ENCODE results near the gene PDILT.

The PDILT gene

GRCh38 chr16:20383106-20384029 lies 21.2 kb downstream of the PDILT start:
- Histone ChIP-seq H3K27me3 (ENCODE audit: control insufficient read depth, insufficient read depth, low read length) (peaks cover 5% of the 10 kb centered on the region), H3K9ac (ENCODE audit: low read depth, low read length) (no peak overlapping the region), H3K4me3 (ENCODE audit: low read length) (no peak overlapping the region), H3K36me3 (ENCODE audit: insufficient read depth, low read length) (no peaks in the 10 kb centered on the region), H3K4me1 (ENCODE audit: control insufficient read depth, insufficient read depth, low read length) (no peaks in the 10 kb centered on the region), H3K4me2 (ENCODE audit: low read length) (no peak overlapping the region), H3K9me3 (replicated peaks; ENCODE audit: low read length) (no peaks in the 10 kb centered on the region)

DNA sequence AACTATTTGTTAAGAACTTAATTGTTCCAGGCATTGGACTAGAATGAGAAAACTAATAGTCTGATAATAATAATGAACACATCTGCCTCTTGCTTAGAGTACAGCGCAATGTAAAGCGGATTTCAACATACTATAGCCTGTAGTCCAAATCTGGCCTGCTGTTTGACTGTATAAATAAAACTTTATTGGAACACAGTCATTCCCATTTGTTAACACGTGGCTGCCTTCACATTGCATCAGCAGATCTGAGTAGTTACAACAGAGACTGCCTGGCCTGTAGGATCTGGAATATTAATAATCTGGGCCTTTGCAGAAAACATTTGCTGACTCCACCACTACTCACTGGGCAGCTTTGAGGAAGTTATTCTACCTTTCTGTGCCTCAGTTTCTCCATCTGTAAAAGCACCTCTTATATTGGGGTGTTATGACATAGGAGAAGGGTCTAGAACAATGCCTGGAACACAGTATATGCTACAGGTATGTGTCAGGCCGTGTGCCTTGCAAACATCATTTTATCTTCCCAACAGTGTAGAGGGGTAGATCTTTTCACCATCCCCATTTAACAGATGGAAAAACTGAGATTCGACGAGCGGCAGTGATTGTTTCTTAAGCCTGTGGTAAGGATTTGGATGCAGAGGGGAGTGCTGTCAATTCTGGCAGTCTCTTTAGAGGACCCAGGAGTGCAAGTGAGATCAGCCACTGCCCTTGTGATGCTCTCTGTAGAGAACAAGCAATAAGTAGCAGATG lies 22.2 kb downstream of the PDILT start:
- Histone ChIP-seq H3K36me3 (ENCODE audit: insufficient read depth, low read length) (no peaks in the 10 kb centered on the region), H3K9me3 (replicated peaks; ENCODE audit: low read length) (no peaks in the 10 kb centered on the region), H3K4me2 (ENCODE audit: low read length) (no peak overlapping the region), H3K4me3 (ENCODE audit: low read length) (no peak overlapping the region), H3K9ac (ENCODE audit: low read depth, low read length) (no peak overlapping the region), H3K4me1 (ENCODE audit: control insufficient read depth, insufficient read depth, low read length) (no peaks in the 10 kb centered on the region), H3K27me3 (ENCODE audit: control insufficient read depth, insufficient read depth, low read length) (peaks cover 5% of the 10 kb centered on the region)

- H3K36me3 ChIP-seq (ENCODE audit: insufficient read depth, low read length), result no peaks in the 10 kb centered on the region
- H3K9me3 ChIP-seq (replicated peaks; ENCODE audit: low read length), result no peaks in the 10 kb centered on the region
- no peaks in the 10 kb centered on the region for H3K27me3 ChIP-seq (ENCODE audit: control insufficient read depth, insufficient read depth, low read length)
- H3K4me3 ChIP-seq (ENCODE audit: low read length), result no peak overlapping the region
- H3K4me1 ChIP-seq (ENCODE audit: control insufficient read depth, insufficient read depth, low read length), result no peaks in the 10 kb centered on the region
- no peak overlapping the region for H3K9ac ChIP-seq (ENCODE audit: low read depth, low read length)
- H3K4me2 ChIP-seq (ENCODE audit: low read length), result no peak overlapping the region
These were observed 23.8 kb downstream of the PDILT start for GRCh38 chr16:20380782-20381181.

- H3K4me1 ChIP-seq (ENCODE audit: control insufficient read depth, insufficient read depth, low read length), result no peaks in the 10 kb centered on the region
- no peaks in the 10 kb centered on the region for H3K27me3 ChIP-seq (ENCODE audit: control insufficient read depth, insufficient read depth, low read length)
- no peak overlapping the region for H3K9ac ChIP-seq (ENCODE audit: low read depth, low read length)
- H3K4me2 ChIP-seq (ENCODE audit: low read length), result no peak overlapping the region
- no peaks in the 10 kb centered on the region for H3K9me3 ChIP-seq (replicated peaks; ENCODE audit: low read length)
- no peak overlapping the region for H3K4me3 ChIP-seq (ENCODE audit: low read length)
- no peaks in the 10 kb centered on the region for H3K36me3 ChIP-seq (ENCODE audit: insufficient read depth, low read length)
These were observed 27.4 kb downstream of the PDILT start for GRCh38 chr16:20377181-20377580.

DNA sequence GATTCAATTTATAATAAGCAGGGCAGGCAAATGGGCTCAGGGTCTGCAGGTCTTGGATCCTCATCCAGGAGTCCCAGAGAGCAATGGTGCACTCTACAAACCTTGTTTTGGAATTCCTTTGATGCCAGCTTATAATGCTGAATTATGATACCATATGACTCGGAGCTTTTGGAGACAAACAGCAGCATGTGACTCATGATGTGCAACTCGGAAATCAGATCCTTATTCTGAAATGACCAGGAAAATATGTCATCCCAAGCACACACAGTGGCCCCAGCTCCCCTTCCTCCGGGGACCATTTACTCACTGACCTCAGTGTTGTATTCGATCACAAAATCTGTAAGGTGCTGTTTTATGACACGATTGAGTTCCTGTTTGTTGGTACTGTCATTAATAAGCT lies 31.8 kb downstream of the PDILT start:
- Histone ChIP-seq H3K9ac (ENCODE audit: low read depth, low read length) (no peak overlapping the region), H3K36me3 (ENCODE audit: insufficient read depth, low read length) (no peaks in the 10 kb centered on the region), H3K4me1 (ENCODE audit: control insufficient read depth, insufficient read depth, low read length) (no peaks in the 10 kb centered on the region), H3K27me3 (ENCODE audit: control insufficient read depth, insufficient read depth, low read length) (peaks cover 3% of the 10 kb centered on the region), H3K9me3 (replicated peaks; ENCODE audit: low read length) (no peaks in the 10 kb centered on the region), H3K4me3 (ENCODE audit: low read length) (no peak overlapping the region), H3K4me2 (ENCODE audit: low read length) (no peak overlapping the region)

DNA sequence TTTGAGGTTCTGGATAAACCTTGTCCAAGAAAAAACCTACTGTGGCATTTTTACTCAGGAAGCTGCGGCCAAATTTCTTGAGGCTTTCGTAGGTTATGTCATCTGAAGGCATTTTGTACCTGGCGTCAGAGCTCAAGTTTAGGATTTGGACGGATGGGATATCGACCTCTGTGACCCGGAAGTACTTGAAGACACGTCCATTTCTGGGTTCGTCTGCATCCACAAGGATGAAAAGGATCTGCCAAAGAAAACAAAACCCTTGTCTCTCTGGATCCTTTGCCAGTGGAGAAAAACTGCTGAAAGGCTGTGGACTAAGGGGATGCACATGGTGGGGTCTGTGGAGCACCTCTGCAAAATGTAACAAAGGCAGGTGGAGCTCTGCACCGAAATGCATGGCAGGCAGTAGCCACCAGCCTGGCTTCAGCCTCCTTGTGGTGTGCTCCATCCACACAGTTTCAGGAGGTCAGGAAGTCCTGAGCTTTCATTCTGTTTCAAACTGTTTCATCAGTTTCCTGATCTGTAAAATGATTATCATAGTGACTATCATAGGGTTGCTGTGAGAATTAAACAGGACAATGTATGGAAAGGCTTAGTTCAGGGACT lies 35.0 kb downstream of the PDILT start:
- Histone ChIP-seq H3K27me3 (ENCODE audit: control insufficient read depth, insufficient read depth, low read length) (peaks cover 3% of the 10 kb centered on the region), H3K4me1 (ENCODE audit: control insufficient read depth, insufficient read depth, low read length) (no peaks in the 10 kb centered on the region), H3K9ac (ENCODE audit: low read depth, low read length) (no peak overlapping the region), H3K4me2 (ENCODE audit: low read length) (no peak overlapping the region), H3K9me3 (replicated peaks; ENCODE audit: low read length) (no peaks in the 10 kb centered on the region), H3K36me3 (ENCODE audit: insufficient read depth, low read length) (no peaks in the 10 kb centered on the region), H3K4me3 (ENCODE audit: low read length) (no peak overlapping the region)

- Histone ChIP-seq H3K36me3 (ENCODE audit: insufficient read depth, low read length) (no peaks in the 10 kb centered on the region), H3K4me2 (ENCODE audit: low read length) (no peak overlapping the region), H3K27me3 (ENCODE audit: control insufficient read depth, insufficient read depth, low read length) (peaks cover 3% of the 10 kb centered on the region), H3K9ac (ENCODE audit: low read depth, low read length) (no peak overlapping the region), H3K9me3 (replicated peaks; ENCODE audit: low read length) (no peaks in the 10 kb centered on the region), H3K4me3 (ENCODE audit: low read length) (no peak overlapping the region), H3K4me1 (ENCODE audit: control insufficient read depth, insufficient read depth, low read length) (no peaks in the 10 kb centered on the region)
These were observed 40.5 kb downstream of the PDILT start for GRCh38 chr16:20364051-20364450.

DNA sequence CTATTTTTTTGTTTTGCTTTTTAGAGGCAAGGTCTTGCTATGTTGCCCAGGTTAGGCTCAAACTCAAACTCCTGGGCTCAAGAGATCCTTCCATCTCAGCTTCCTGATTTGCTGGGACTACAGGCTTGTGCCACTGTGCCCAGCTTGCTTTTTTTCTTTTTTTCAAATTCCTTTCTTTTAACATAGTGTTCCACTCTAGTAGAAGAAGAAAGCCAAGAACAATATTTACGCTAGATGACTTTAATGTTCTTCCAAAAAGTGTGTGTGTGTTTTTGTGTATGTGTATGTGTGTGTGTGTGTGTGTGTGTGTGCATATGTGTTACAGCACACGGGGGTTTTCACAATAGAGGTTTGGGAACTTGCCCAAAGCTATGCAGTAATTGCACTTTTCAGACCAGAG lies 41.3 kb downstream of the PDILT start:
- Histone ChIP-seq H3K4me2 (ENCODE audit: low read length) (no peak overlapping the region), H3K4me3 (ENCODE audit: low read length) (no peak overlapping the region), H3K36me3 (ENCODE audit: insufficient read depth, low read length) (no peaks in the 10 kb centered on the region), H3K9me3 (replicated peaks; ENCODE audit: low read length) (no peaks in the 10 kb centered on the region), H3K9ac (ENCODE audit: low read depth, low read length) (no peak overlapping the region), H3K27me3 (ENCODE audit: control insufficient read depth, insufficient read depth, low read length) (peaks cover 2% of the 10 kb centered on the region), H3K4me1 (ENCODE audit: control insufficient read depth, insufficient read depth, low read length) (no peaks in the 10 kb centered on the region)

DNA sequence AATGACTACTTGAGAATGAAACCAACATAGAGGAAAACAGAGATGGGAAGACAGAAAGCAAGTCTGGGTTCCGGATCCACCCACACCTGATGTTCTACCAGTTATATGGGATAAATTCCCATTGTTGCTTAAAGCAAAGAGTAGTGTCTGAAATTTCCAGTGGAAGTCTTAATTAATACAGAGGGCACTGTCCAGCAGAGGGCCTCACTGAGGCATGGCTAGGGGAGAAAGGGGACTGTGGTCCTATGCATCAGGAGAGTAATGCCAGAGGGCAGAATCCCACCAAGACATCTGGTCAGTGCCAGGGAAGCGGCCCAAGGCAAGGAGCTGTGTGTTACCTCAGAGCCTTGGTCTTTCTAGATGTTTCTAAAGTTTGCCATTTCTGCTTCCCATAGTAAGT lies 44.5 kb downstream of the PDILT start:
- H3K9ac ChIP-seq (ENCODE audit: low read depth, low read length), result no peak overlapping the region
- no peaks in the 10 kb centered on the region for H3K27me3 ChIP-seq (ENCODE audit: control insufficient read depth, insufficient read depth, low read length)
- H3K4me3 ChIP-seq (ENCODE audit: low read length), result no peak overlapping the region
- no peaks in the 10 kb centered on the region for H3K9me3 ChIP-seq (replicated peaks; ENCODE audit: low read length)
- H3K4me2 ChIP-seq (ENCODE audit: low read length), result no peak overlapping the region
- H3K36me3 ChIP-seq (ENCODE audit: insufficient read depth, low read length), result no peaks in the 10 kb centered on the region
- no peaks in the 10 kb centered on the region for H3K4me1 ChIP-seq (ENCODE audit: control insufficient read depth, insufficient read depth, low read length)

DNA sequence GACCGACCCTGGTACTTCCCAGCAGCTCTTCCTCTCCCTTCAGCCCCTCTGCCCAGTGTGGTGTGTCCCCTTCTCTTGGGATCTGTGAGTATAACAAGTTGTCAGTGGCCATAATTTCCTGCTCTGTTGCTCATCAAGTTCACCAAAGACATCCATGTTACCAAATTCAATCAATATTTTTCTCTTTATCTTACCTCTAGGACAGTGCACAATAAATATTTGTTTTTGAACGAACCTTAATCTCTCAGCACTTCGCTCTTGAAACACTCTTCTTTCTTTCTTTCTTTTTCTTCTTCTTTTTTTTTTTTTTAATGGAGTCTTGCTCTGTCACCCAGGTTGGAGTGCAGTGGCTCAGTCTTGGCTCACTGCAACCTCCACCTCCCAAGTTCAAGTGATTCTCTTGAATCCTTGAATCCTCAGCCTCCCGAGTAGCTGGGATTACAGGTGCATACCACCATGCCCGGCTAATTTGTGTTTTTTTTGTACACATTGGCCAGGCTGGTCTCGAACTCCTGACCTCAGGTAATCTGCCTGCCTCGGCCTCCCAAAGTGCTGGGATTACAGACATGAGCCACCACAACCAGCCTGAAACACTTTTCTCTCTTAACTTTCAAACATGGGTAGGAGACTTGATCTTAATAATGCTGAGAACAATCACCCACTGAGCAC lies 49.3 kb downstream of the PDILT start:
- no peak overlapping the region for H3K4me3 ChIP-seq (ENCODE audit: low read length)
- no peaks in the 10 kb centered on the region for H3K36me3 ChIP-seq (ENCODE audit: insufficient read depth, low read length)
- no peak overlapping the region for H3K9ac ChIP-seq (ENCODE audit: low read depth, low read length)
- H3K4me2 ChIP-seq (ENCODE audit: low read length), result no peak overlapping the region
- no peaks in the 10 kb centered on the region for H3K4me1 ChIP-seq (ENCODE audit: control insufficient read depth, insufficient read depth, low read length)
- no peaks in the 10 kb centered on the region for H3K27me3 ChIP-seq (ENCODE audit: control insufficient read depth, insufficient read depth, low read length)
- H3K9me3 ChIP-seq (replicated peaks; ENCODE audit: low read length), result no peaks in the 10 kb centered on the region

DNA sequence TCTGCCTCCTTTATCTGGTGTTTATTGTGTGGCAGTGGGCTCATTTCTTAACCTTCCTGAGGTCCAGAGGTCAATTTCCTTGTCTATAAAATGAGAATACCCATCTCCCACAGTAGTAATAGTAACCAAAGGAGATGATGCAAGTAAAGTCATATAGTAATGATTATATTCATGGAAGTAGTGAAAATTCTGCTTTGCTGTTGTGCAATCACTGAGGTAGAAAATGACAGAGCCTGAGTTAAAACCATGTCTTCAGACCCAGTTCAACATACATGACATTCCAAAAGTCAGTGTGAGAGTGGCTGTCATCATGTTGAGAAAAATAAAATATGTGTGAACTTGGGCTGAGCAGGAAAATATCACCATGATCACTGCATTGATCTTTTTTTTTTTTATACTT lies 51.2 kb downstream of the PDILT start:
- Histone ChIP-seq H3K4me2 (ENCODE audit: low read length) (no peak overlapping the region), H3K9ac (ENCODE audit: low read depth, low read length) (no peak overlapping the region), H3K4me1 (ENCODE audit: control insufficient read depth, insufficient read depth, low read length) (no peaks in the 10 kb centered on the region), H3K36me3 (ENCODE audit: insufficient read depth, low read length) (no peaks in the 10 kb centered on the region), H3K27me3 (ENCODE audit: control insufficient read depth, insufficient read depth, low read length) (no peaks in the 10 kb centered on the region), H3K4me3 (ENCODE audit: low read length) (no peak overlapping the region), H3K9me3 (replicated peaks; ENCODE audit: low read length) (no peaks in the 10 kb centered on the region)

All from skeletal muscle satellite cell (primary cell).